Stimulated activated CD8-positive, alpha-beta memory T cell treated with anti-CD3 and anti-CD28 coated beads, Interleukin-4, amount 100 ng/mL, for 4 hours (primary cell): ENCODE data around the gene MVD.
"Not testable (repeated sequence)": the region's sequence is repeated elsewhere in the genome, so short reads cannot be mapped to it uniquely, and the experiment has no call there.

Experiments used
- DNase-seq, 2 donors: peaks; one replicate each; pipeline ENCODE4 v3.0.0-alpha.2; 2020; ENCODE audit warnings: low read depth in 2 of 2, low spot score in 1 of 2

The MVD gene

GRCh38 chr16:88610080-88610479 lies 52.8 kb downstream of the MVD start:
- DNase-seq: no peak

- DNase-seq: not testable (repeated sequence)
Observed at GRCh38 chr16:88609426-88609825, 53.5 kb downstream of the MVD start.

GRCh38 chr16:88608076-88608475 lies 54.8 kb downstream of the MVD start:
- DNase-seq: no peak

- no peak for DNase-seq
Observed at GRCh38 chr16:88606148-88606757, 56.6 kb downstream of the MVD start.

- DNase-seq: no peak
Observed at GRCh38 chr16:88605186-88606147, 57.4 kb downstream of the MVD start.

GRCh38 chr16:88602091-88602490 lies 60.8 kb downstream of the MVD start:
- DNase-seq: no peak
